Muscle of arm (tissue), 12 donors: Measurements from ENCODE around the gene IFT25. TPM values are rescaled to one million over a fixed set of nuclear protein-coding genes. Genes with fewer than 3 reads are reported as not detected.

Source experiments
- DNase-seq: peaks from one replicate; pipeline ENCODE4 v3.0.0-alpha.2; 2013
- polyA plus RNA-seq, 12 donors: library from polyadenylated mRNA; unstranded; fragments of 120-200 nt; gene quantifications; one replicate each; pipeline ENCODE4 v1.2.1, GENCODE V29; 2013; ENCODE audit not compliant: insufficient read length in 12 of 12

The IFT25 gene
- polyA plus RNA-seq, 12 donors: 16.3 to 61.8 (median 30.1) TPM; not detected in 2

- DNase-seq: no peak
Measured at GRCh38 chr1:53934170-53934765, 11.2 kb downstream of the IFT25 start.

GRCh38 chr1:53931523-53931922 is 14.0 kb downstream of the IFT25 start:
- DNase-seq: no peak

- no peak for DNase-seq
Measured at GRCh38 chr1:53930932-53931331, 14.6 kb downstream of the IFT25 start.

DNA sequence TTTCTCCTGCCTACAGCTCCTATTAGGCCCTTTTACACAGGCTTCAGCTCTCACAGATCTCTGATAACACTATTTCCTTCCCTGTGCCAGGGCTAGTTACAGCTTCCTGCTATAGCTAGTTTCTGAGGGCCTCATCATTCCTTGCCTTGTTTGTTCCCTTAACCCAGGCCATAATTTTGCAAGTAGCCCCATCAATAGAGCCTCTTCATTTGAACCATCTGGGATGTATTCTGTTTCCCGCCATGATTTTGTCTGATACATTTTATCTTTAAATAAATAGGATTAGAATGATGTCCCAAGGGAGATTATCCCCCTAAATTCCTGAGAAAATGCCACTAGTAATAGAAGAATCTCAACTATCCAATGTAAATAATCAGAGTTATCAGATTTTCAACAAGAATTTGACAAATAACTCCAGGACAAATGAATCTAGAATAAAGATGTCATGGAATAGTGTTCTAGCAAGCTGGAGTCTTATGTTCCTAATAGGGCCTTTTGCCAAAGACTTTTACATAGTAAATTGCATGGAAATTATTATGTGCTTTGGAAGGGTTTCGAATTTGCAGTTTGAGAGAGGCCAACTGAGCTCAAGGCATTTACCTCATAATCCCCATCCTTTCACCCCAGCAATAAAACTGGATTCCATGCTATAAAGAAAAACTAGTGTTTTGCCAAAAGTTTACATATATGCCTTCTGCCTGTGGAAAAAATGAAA is 16.1 kb downstream of the IFT25 start:
- DNase-seq: peak; percentile 9

DNA sequence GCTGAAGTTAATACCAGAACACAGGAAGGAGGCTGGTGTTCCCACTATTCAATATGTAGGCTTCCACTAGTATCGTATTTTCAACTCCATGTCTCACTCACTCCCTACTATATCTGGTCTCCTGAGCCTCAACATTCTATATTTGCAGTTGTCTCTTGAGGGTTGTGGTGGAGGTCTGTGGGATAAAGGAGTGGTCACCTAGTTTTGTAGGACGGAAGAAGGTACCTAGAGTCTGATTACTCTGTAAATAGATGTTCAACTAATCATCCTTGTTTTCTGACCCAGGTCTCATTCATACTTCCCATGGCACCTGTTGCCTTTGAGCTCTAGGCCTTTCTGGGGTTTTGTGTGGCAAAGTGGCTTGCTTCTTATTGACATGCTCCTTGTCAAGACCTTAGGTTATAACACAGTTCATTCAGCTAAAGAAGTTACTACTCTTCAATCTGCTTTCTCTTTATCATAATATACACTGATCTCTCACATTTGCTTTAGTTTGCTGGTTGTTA is 18.1 kb downstream of the IFT25 start:
- DNase-seq: no peak

DNA sequence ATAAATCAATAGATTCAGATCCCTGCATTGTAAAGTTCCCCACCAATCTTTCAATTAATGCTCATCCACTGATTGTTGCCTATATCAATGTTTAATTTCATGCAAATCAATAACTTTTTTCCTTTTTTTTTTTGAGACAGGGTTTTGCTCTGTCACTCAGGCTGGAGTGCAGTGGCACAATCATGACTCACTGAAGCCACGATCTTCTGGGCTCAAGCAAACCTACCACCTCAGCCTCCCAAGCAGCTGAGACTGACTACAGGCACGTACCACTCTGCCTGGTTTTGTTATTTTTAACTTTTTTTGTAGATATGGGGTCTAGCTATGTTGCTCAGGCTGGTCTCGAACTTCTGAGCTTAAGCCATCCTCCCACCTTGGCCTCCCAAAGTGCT is 25.8 kb downstream of the IFT25 start:
- no peak for DNase-seq

DNA sequence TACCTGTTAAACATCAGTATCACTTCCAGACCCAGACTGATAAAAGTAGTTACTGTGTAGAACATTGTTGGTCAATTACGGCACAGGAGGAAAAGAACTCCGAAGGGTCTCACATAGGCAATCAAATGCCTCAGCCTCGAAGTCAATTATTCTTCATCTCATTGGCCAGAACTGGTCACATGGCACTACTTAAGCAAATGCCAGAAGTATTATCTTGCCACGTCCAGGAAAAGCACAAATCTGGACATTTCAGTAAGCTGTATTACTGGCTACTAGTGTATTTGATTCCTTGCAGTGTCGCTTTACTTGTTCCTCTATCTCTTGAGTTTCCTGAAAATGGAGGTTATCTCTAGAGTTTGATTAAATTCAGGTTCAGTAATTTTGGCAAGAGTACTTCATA is 27.2 kb downstream of the IFT25 start:
- DNase-seq: no peak

DNA sequence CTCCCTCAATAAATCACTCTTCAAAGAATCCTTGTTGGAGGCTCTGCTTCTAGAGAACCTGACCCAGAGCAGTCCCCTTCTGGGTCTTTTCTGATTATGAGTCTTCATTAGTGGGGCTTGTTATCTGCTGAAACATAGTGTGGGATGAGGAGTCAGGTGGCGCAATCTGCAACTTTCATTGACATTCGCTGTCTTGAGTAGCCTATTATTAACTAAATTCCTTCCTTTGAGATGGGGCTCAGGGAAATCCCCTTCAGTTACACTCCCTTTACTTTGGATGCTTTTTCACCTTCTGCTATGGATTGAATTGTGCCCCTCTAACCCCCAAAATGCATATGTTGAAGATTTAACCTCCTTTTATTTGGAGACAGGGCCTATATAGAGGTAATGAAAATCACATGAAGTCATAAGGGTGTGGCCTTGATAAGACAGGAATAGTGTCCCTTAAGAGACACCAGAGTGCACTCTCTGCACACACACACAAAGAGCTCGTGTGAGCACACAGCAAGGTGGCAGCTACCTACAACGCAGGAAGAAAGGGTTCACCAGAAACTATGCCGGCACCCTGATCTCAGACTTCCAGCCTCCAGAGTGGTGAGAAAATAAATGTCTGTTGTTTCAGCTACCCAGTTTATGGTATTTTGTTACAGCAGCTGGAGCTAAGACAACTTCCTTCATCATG is 32.0 kb downstream of the IFT25 start:
- no peak for DNase-seq

DNA sequence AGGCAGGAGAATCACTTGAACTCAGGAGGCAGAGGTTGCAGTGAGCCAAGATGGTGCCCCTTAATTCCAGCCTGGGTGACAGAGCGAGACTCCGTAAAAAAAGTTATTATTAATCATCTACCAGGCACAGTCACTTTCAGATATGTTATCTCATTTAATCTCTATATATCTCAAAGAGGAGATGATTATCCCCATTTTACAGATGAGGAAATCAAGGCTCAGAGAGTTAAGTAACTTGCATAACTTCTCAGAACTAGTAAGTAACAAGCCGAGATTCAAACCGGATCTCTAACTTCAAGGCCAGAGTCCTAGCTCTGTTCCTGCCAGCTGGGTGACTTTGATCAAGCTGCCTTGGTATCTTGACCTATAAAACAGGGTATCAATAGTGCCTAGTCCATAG is 34.1 kb downstream of the IFT25 start:
- no peak for DNase-seq

DNA sequence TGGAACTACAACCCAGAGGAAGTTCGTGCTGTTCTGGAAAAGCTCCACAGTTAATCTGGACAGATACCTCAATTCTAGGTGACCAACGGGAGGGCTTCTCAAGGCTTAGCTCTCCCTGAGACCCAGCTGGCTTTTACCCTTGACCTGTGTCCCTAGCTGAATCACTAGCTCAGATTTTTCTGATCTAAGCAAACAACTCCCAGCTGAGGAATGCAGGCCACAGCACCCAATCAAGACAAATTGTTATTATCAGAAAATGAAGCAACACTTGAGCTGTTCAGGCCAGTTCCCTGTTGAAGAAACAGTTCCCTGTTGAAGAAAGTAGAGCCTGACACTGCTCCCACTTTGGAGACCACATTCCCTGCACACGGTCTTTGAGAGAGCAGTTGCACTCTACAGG is 35.6 kb downstream of the IFT25 start:
- no peak for DNase-seq

DNA sequence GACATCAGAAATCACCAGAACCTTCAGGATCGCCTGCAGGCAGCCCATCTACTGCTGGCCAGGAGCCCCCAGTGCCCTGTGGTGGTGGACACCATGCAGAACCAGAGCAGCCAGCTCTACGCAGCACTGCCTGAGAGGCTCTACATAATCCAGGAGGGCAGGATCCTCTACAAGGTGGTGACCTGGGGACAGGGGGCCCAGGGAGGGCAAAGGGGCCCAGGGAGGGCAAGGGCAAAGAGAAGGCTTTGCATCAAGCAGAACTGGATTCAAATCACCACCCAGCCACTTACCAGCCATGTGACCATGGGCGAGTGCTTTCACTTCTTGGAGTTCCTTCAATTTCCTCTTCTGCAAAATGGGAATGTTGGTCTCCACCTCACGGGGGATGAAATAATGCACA is 39.4 kb downstream of the IFT25 start:
- DNase-seq: no peak

- DNase-seq: no peak
Measured at GRCh38 chr1:53905509-53905908, 40.0 kb downstream of the IFT25 start.

DNA sequence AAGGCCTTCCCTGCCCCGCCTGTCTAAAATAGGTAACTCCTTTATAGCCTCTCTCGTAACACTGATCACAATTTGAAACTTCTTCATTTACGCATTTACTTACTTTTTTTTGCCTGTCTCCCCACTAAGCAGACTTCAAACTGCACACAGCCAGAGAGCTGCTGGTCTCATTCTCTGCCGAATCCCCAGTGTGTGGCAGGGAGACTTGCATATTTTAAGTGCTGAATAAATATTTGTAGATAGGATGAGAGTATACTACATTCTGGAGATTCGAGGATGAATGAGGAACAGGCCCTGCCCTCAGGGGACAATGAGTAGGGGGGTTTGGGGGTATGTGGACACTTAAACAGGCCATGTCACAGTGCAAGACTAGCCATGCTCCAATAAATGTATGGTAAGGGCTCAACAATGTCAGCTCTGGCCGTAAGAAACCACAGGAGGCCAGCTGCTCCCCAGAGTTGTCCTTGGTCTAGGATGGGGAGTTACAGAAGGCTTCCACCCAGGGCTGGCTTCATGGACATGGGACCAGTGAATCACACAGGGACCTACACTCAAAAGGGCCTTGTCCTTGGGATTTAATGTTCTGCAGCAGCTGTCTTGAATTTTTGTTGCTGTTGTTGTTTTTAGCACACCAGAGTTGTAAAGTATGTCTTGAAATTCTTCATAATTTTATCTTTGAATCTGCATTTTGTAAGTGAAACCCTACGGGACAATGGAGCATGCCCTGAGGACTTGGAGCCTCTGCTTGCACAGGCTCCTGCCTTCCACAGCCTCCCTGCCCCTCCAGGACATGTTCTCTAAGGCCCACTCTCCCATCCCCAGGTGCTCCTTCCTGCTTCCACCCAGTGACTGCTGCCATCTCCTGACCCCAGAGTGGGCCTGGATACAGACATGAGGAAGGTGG is 43.0 kb downstream of the IFT25 start:
- DNase-seq: no peak

- DNase-seq: no peak
Measured at GRCh38 chr1:53899708-53900107, 45.8 kb downstream of the IFT25 start.

DNA sequence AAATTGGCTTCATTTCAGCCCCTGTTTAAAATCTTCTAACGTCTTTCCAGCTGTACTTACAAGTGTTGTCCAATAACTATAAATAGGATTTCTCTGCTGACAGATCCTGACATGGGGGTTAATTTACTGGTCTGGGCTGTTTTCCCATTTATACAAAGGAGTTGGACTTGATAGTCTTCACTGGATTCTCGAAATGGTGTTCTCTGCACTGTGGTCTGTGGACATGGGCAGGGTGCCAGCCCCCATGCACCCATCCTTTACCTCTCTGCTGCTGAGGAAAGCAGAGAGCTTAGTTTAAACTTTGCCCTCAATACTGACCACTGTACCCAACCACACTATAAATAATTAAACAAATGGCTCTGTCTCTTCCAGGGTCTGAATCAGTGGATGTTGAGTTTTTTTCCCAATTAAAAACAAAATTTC is 46.3 kb downstream of the IFT25 start:
- DNase-seq: peak; percentile 43

DNA sequence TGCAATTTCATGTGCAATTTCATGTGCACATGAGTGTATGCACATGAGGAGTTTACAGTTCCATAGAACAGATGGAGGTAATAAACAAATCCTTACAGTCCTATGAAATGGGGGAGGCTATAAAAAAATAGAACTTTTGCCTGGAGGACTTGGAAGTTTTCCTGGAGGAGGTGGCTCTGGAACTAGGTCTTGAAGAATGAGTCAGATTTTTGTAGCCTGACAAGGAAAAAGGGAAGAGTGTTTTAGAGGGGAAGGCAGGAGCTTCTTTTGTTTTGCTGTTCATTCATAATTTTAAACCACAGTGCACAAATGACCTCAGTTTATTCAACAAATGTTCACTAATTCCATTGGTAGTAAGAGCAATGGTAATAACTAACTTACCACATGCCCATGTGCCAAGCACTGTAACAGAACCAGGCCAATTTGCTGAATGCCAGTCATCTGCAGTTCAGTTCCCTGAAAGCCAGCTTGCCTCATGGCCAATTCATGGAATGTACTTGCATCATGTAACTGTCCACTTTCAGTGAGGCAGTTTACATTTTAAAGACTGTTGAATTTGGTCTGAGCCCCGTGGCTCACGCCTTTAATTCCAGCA is 48.8 kb downstream of the IFT25 start:
- DNase-seq: peak; percentile 48

DNA sequence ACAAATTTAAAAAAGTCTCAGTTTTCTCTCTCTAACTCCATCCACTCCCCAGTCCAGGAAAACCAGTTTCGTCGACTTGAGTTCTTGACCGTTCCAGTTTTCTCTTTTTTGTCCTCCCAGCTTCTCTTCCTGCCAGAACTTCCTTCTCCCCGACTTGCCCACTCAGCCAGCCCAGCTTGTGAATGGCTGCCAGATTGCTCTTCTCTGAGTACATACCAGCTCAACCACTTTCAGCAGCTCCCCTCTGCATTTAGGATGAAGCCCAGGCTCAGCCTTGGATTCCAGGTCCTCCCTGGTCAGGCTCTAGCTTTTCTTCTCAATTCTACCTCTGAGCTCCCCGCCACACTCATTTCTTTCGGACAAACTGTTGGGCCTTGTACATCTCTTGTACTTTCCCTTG is 50.1 kb downstream of the IFT25 start:
- DNase-seq: no peak

DNA sequence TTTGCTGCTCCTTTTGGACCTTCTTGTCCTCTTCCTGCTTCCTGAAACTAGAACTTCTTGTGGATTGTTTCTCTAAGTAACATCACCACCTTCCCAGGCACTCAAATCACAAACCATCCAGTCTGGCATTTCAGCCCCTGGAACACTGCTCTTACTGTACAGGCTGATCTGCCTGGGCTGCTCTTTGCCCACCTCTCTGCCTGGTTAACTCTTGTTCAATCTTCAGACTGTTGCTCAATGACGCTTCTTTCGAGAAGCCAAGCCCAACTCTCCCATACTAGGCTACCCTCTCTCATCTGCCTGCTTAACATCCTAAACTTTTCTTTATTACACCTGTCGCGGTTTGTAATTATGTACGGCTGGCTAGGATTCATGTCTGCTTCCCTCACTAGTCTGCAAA is 50.9 kb downstream of the IFT25 start:
- DNase-seq: no peak

GRCh38 chr1:53893999-53894636 is 51.4 kb downstream of the IFT25 start, which contains the start of gene DIO1:
Gene DIO1 (plus strand): TSS chr1:53894187. CDS start chr1:53894211, 24 bp downstream.
- DNase-seq: no peak

GRCh38 chr1:53892911-53893310 is 52.6 kb downstream of the IFT25 start:
- DNase-seq: no peak

DNA sequence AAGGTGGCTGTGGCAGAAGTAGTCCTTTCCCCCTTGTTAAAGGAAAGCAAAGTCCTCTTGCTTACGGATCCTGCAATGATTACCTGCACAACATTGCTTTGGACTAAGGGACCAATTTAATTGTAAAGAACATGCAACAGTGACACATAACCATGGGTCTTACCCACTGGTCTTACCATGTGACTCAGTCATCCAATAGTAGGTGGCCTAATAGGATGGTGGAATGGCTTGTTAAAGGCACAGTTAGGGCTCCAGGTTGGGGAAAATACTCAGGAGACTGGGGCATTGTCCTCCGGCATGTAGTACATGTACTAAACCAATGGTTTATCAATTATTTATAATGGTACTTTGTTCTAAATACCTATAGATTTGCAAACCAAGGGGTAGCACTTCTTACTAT is 53.8 kb downstream of the IFT25 start:
- DNase-seq: no peak
